ENCODE measurements around the gene FOXN3. TPM values are rescaled to one million over a fixed set of nuclear protein-coding genes. Genes with fewer than 3 reads are reported as not detected.
A peak's percentile ranks its signal among the peaks of the same experiment; 100 is the strongest.

Gene FOXN3
- total and polyA plus RNA-seq, 2 experiments from 2014 or later = 98.9 to 167 TPM

DNA sequence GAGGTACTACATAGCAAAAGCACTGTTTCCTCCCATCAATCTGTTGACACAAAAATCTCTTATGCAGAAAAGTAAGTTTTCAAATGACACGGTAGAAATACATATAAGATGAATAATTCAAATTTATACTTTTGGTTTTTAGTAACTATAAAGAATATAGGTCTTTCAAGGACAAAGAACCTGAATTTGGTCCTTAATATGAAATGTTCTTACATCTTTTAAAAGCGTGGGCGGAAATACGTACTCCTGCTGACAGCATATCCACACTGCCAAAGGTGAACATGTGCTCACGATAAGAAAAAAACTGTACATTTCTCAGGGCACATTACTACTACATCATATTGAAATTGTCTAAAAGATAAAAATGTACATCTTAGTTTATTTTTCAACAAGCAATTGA, 127.6 kb downstream of the FOXN3 start (continued):
- TF ChIP-seq, protein P1, sequence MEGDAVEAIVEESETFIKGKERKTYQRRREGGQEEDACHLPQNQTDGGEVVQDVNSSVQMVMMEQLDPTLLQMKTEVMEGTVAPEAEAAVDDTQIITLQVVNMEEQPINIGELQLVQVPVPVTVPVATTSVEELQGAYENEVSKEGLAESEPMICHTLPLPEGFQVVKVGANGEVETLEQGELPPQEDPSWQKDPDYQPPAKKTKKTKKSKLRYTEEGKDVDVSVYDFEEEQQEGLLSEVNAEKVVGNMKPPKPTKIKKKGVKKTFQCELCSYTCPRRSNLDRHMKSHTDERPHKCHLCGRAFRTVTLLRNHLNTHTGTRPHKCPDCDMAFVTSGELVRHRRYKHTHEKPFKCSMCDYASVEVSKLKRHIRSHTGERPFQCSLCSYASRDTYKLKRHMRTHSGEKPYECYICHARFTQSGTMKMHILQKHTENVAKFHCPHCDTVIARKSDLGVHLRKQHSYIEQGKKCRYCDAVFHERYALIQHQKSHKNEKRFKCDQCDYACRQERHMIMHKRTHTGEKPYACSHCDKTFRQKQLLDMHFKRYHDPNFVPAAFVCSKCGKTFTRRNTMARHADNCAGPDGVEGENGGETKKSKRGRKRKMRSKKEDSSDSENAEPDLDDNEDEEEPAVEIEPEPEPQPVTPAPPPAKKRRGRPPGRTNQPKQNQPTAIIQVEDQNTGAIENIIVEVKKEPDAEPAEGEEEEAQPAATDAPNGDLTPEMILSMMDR (conservative IDR thresholded peaks at IDR 0.05; ENCODE audit: low read depth in 2 of 2) = no peak
- TF ChIP-seq EZH2 (IDR thresholded peaks at IDR 0.05; ENCODE audit: low read depth, unreplicated experiment) = no peak
- no peak for TF ChIP-seq EZH2phosphoT487 (IDR thresholded peaks at IDR 0.05; ENCODE audit: unreplicated experiment)
- no peak for TF ChIP-seq ZNF114 (CRISPR knock-in tag; IDR thresholded peaks at IDR 0.05)

DNA sequence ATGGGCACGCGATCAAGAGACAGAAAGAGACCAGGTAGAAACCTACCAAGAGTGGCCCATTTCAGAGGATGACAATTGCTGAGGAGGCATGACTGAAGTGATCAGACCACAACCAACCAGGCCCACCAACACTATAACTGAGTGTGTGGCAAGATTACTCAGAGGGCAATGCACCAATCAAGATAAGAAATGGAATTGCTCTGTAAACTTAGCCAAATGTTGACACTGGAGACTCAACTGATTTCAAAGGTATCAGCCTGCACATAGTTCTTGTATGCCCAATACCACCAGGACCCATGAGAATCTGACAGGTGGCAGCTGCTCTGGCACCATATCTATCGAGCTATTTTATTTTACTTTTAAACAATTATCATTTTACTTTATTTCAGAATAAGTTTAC, 128.9 kb downstream of the FOXN3 start:
- no peak overlapping the region for H2AFZ ChIP-seq
- peaks cover 99% of the 10 kb centered on the region for H3K79me2 ChIP-seq (replicated peaks; ENCODE audit: insufficient read depth)
- peaks cover 42% of the 10 kb centered on the region for H3K36me3 Mint-ChIP-seq (ENCODE audit: low read depth)
- H3K4me3 Mint-ChIP-seq = no peak overlapping the region
- peaks cover 49% of the 10 kb centered on the region for H3K4me1 ChIP-seq (ENCODE audit: insufficient read depth)
- H3K9me3 Mint-ChIP-seq = no peaks in the 10 kb centered on the region; the same call in 2 of the 3 replicates
- H3K9me2 ChIP-seq (ENCODE audit: insufficient read depth) = no peaks in the 10 kb centered on the region
- H3F3A ChIP-seq (replicated peaks; ENCODE audit: low read depth) = 0 out of 2 replicates have a peak, but pooled peaks cover 3% of the 10 kb centered on the region
- no peak overlapping the region for H3K4me3 ChIP-seq
- no peaks in the 10 kb centered on the region for H3K27me3 ChIP-seq (ENCODE audit: insufficient read depth)
- no peak for TF ChIP-seq ZNF114 (CRISPR knock-in tag; IDR thresholded peaks at IDR 0.05)
- DNase-seq (ENCODE audit: low spot score) (no peak), ATAC-seq (no peak)
- no peak overlapping the region for H3K4me2 ChIP-seq
- no peaks in the 10 kb centered on the region for H3K36me3 ChIP-seq (ENCODE audit: insufficient read depth)
- no peak overlapping the region for H3K27ac Mint-ChIP-seq
- peaks cover 16% of the 10 kb centered on the region for H3K27me3 Mint-ChIP-seq (ENCODE audit: insufficient read depth, low read depth, poor library complexity)
- H3K27ac ChIP-seq (ENCODE audit: low read depth) = no peak overlapping the region
- 0 out of 2 replicates have a peak, but pooled peaks cover 4% of the 10 kb centered on the region for H4K20me1 ChIP-seq (replicated peaks; ENCODE audit: insufficient read depth)
- H3K4me1 Mint-ChIP-seq = peaks cover 64% of the 10 kb centered on the region

DNA sequence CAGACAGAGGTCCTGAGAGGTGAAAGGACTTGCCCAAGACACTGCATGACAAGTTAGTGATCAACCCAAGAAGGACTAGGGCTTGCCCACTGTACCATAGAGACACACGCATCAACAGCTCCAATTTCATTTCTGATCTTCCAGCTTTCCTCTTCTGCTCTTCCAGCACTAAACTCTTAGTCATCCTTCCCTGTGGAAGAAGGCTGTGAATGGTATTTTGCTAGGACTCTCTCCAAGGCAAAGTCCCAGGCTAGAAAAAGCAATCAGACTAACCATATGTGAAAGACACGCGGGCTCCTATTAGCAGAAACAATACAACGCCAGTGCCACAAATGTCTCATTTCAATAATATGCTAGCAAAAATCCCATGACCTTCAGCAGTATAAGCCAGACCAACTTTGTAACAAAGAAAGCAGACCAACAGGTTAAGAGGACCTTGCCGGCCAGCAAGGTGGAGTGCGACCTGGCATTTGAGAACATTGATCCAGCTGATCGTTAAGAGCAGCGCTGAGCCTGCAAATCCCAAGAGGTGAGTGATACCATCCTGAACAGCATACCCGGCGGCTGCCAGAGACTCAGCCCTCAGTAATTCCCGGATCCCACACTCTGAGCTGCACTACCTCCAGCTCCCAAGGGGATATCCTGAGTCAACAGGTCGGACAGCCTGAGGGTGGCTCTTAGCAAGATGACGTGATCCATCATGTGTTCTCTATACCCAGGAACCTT, 132.5 kb downstream of the FOXN3 start:
- peaks cover 24% of the 10 kb centered on the region for H3K36me3 Mint-ChIP-seq (ENCODE audit: low read depth)
- peaks cover 99% of the 10 kb centered on the region for H3K79me2 ChIP-seq (replicated peaks; ENCODE audit: insufficient read depth)
- peak overlapping the region; percentile 54; the same call in 1 of the 2 replicates for H3K27ac Mint-ChIP-seq
- H3K4me3 Mint-ChIP-seq = no peak overlapping the region
- H2AFZ ChIP-seq = no peak overlapping the region
- H3K4me1 Mint-ChIP-seq = peaks cover 65% of the 10 kb centered on the region
- H3K9me3 Mint-ChIP-seq = no peaks in the 10 kb centered on the region
- DNase-seq (ENCODE audit: low spot score) (no peak), ATAC-seq (peak; percentile 46)
- peaks cover 55% of the 10 kb centered on the region for H3K4me1 ChIP-seq (ENCODE audit: insufficient read depth)
- peak overlapping the region; percentile 57; the same call in 1 of the 2 replicates for H3K27ac ChIP-seq (ENCODE audit: low read depth)
- H3K36me3 ChIP-seq (ENCODE audit: insufficient read depth) = no peaks in the 10 kb centered on the region; the same call in 1 of the 2 replicates
- no peak overlapping the region for H3K4me3 ChIP-seq
- 0 out of 2 replicates have a peak, but pooled peaks cover 3% of the 10 kb centered on the region for H3F3A ChIP-seq (replicated peaks; ENCODE audit: low read depth)
- no peaks in the 10 kb centered on the region for H3K27me3 ChIP-seq (ENCODE audit: insufficient read depth)
- no peaks in the 10 kb centered on the region for H3K27me3 Mint-ChIP-seq (ENCODE audit: insufficient read depth, low read depth, poor library complexity)
- H3K9me2 ChIP-seq (ENCODE audit: insufficient read depth) = no peaks in the 10 kb centered on the region
- peaks cover 11% of the 10 kb centered on the region for H4K20me1 ChIP-seq (replicated peaks; ENCODE audit: insufficient read depth)
- no peak overlapping the region for H3K4me2 ChIP-seq
- TF ChIP-seq EZH2phosphoT487 (IDR thresholded peaks at IDR 0.05; ENCODE audit: unreplicated experiment) = no peak
- no peak for TF ChIP-seq ZNF114 (CRISPR knock-in tag; IDR thresholded peaks at IDR 0.05)
- TF ChIP-seq JUNB (IDR thresholded peaks at IDR 0.05; ENCODE audit: unreplicated experiment) = no peak
- TF ChIP-seq, protein P2, sequence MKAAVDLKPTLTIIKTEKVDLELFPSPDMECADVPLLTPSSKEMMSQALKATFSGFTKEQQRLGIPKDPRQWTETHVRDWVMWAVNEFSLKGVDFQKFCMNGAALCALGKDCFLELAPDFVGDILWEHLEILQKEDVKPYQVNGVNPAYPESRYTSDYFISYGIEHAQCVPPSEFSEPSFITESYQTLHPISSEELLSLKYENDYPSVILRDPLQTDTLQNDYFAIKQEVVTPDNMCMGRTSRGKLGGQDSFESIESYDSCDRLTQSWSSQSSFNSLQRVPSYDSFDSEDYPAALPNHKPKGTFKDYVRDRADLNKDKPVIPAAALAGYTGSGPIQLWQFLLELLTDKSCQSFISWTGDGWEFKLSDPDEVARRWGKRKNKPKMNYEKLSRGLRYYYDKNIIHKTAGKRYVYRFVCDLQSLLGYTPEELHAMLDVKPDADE (IDR thresholded peaks at IDR 0.05) = no peak
- TF ChIP-seq NANOG (IDR thresholded peaks at IDR 0.05; ENCODE audit: borderline replicate concordance) = no peak
- no peak for TF ChIP-seq STAT1 (IDR thresholded peaks at IDR 0.05; ENCODE audit: unreplicated experiment)
- TF ChIP-seq POLR2AphosphoS5 (IDR thresholded peaks at IDR 0.05; ENCODE audit: low read depth) = no peak
- no peak for TF ChIP-seq ZNF331 (CRISPR knock-in tag; IDR thresholded peaks at IDR 0.05; ENCODE audit: low read depth)

Data from GM23338 (cell line).